SU-DHL-6 (cell line): ENCODE measurements around the gene MORC2.

Source experiments
- CTCF ChIP-seq: fragments of 200-600 bp; sonication (generic); IDR thresholded peaks from one replicate; pipeline ENCODE4 v1.5.1; 2017; ENCODE audit warnings: antibody characterized with exemption, mild to moderate bottlenecking, low read length, moderate library complexity; ENCODE audit not compliant: insufficient read depth, poor library complexity, severe bottlenecking
- EZH2phosphoT487 ChIP-seq: fragments of 200-600 bp; sonication (generic), shearing (Covaris generic); conservative IDR thresholded peaks from 2 replicates; pipeline ENCODE4 v1.6.1; 2018; ENCODE audit warnings: mild to moderate bottlenecking, antibody characterized with exemption, low read length, moderate library complexity, mixed read lengths

- TF ChIP-seq CTCF: no peak
- no peak for TF ChIP-seq EZH2phosphoT487
Measured at GRCh38 chr22:30941363-30941740, 27.2 kb downstream of the MORC2 start.
